Liver (tissue), 3 donors: ENCODE data around the gene GGTLC1.

Experiments used
- EGR1 ChIP-seq, 2 donors: IDR thresholded peaks; 2 replicates each; pipeline ENCODE4 v1.6.1; 2016 to 2018; ENCODE audit warnings: antibody characterized with exemption in 2 of 2, low read depth in 2 of 2
- GABPA ChIP-seq, 2 donors: IDR thresholded peaks in 1 of 2; conservative IDR thresholded peaks in 1 of 2; 2 replicates each; pipeline ENCODE4 v1.6.1; 2016; ENCODE audit warnings: antibody characterized with exemption in 2 of 2, mild to moderate bottlenecking in 1 of 2, moderate library complexity in 1 of 2
- HNF4A ChIP-seq, 2 donors: conservative IDR thresholded peaks; 2 replicates each; pipeline ENCODE4 v1.6.1; 2016; ENCODE audit warnings: antibody characterized with exemption in 2 of 2, mild to moderate bottlenecking in 2 of 2
- RAD21 ChIP-seq, 2 donors: IDR thresholded peaks; 2 replicates each; pipeline ENCODE4 v1.6.1; 2016; ENCODE audit warnings: antibody characterized with exemption in 2 of 2, mild to moderate bottlenecking in 2 of 2
- SP1 ChIP-seq: IDR thresholded peaks from 2 replicates; pipeline ENCODE4 v1.6.1; 2018; ENCODE audit warnings: antibody characterized with exemption, mild to moderate bottlenecking
- TAF1 ChIP-seq: conservative IDR thresholded peaks from 2 replicates; pipeline ENCODE4 v1.6.1; 2016; ENCODE audit warnings: antibody characterized with exemption, mild to moderate bottlenecking
- YY1 ChIP-seq: IDR thresholded peaks from 2 replicates; pipeline ENCODE4 v1.6.1; 2016; ENCODE audit warnings: antibody characterized with exemption, mild to moderate bottlenecking
- TF ChIP-seq, protein P1 (sequence below): fragments of 150-350 bp; IDR thresholded peaks from 2 replicates; pipeline ENCODE4 v1.5.1; 2017; ENCODE audit warnings: improper control_type of control experiment, low read depth, low read length; ENCODE audit not compliant: missing input control
- TF ChIP-seq, protein P2 (sequence below): IDR thresholded peaks from 2 replicates; pipeline ENCODE4 v1.6.1; 2016; ENCODE audit warnings: antibody characterized with exemption, mild to moderate bottlenecking
- TF ChIP-seq, protein P3 (sequence below): IDR thresholded peaks from 2 replicates; pipeline ENCODE4 v1.6.1; 2016; ENCODE audit warnings: antibody characterized with exemption
- TF ChIP-seq, protein P4 (sequence below): IDR thresholded peaks from 2 replicates; pipeline ENCODE4 v1.6.1; 2016; ENCODE audit warnings: antibody characterized with exemption
- TF ChIP-seq, protein P5 (sequence below): IDR thresholded peaks from 2 replicates; pipeline ENCODE4 v1.6.1; 2016; ENCODE audit warnings: antibody characterized with exemption
- donor health status: healthy.
- donor health status: healthy.

DNA sequence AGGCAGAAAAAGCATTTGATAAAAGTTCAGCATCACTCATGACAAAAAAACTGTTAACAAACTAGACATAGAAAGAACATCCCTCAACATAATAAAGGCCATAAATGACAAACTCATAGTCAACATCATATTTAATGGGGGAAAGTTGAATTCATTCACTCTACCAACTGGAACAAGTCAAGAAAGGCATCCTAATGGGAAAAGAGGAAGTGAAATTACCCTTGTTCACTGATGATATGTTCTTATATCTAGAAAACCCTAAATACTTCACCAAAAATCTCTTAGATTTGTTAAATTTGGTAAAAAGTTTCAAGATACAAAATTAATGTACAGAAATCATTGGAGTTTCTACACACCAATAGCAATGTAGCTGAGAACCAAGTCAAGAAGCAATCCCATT is 48.9 kb downstream of the GGTLC1 start:
- TF ChIP-seq, protein P1, sequence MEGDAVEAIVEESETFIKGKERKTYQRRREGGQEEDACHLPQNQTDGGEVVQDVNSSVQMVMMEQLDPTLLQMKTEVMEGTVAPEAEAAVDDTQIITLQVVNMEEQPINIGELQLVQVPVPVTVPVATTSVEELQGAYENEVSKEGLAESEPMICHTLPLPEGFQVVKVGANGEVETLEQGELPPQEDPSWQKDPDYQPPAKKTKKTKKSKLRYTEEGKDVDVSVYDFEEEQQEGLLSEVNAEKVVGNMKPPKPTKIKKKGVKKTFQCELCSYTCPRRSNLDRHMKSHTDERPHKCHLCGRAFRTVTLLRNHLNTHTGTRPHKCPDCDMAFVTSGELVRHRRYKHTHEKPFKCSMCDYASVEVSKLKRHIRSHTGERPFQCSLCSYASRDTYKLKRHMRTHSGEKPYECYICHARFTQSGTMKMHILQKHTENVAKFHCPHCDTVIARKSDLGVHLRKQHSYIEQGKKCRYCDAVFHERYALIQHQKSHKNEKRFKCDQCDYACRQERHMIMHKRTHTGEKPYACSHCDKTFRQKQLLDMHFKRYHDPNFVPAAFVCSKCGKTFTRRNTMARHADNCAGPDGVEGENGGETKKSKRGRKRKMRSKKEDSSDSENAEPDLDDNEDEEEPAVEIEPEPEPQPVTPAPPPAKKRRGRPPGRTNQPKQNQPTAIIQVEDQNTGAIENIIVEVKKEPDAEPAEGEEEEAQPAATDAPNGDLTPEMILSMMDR = no peak
- TF ChIP-seq TAF1 (no peak), GABPA (IDR thresholded peaks at IDR 0.05 in 1 of 2, conservative IDR thresholded peaks at IDR 0.05 in 1 of 2) (no peak), HNF4A (conservative IDR thresholded peaks at IDR 0.05) (no peak), SP1 (no peak), YY1 (no peak), EGR1 (IDR thresholded peaks at IDR 0.05; ENCODE audit: low read depth in 2 of 2) (no peak), RAD21 (IDR thresholded peaks at IDR 0.05) (no peak)
- TF ChIP-seq, protein P2, sequence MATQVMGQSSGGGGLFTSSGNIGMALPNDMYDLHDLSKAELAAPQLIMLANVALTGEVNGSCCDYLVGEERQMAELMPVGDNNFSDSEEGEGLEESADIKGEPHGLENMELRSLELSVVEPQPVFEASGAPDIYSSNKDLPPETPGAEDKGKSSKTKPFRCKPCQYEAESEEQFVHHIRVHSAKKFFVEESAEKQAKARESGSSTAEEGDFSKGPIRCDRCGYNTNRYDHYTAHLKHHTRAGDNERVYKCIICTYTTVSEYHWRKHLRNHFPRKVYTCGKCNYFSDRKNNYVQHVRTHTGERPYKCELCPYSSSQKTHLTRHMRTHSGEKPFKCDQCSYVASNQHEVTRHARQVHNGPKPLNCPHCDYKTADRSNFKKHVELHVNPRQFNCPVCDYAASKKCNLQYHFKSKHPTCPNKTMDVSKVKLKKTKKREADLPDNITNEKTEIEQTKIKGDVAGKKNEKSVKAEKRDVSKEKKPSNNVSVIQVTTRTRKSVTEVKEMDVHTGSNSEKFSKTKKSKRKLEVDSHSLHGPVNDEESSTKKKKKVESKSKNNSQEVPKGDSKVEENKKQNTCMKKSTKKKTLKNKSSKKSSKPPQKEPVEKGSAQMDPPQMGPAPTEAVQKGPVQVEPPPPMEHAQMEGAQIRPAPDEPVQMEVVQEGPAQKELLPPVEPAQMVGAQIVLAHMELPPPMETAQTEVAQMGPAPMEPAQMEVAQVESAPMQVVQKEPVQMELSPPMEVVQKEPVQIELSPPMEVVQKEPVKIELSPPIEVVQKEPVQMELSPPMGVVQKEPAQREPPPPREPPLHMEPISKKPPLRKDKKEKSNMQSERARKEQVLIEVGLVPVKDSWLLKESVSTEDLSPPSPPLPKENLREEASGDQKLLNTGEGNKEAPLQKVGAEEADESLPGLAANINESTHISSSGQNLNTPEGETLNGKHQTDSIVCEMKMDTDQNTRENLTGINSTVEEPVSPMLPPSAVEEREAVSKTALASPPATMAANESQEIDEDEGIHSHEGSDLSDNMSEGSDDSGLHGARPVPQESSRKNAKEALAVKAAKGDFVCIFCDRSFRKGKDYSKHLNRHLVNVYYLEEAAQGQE = no peak
- TF ChIP-seq, protein P3, sequence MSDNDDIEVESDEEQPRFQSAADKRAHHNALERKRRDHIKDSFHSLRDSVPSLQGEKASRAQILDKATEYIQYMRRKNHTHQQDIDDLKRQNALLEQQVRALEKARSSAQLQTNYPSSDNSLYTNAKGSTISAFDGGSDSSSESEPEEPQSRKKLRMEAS = no peak
- TF ChIP-seq, protein P4, sequence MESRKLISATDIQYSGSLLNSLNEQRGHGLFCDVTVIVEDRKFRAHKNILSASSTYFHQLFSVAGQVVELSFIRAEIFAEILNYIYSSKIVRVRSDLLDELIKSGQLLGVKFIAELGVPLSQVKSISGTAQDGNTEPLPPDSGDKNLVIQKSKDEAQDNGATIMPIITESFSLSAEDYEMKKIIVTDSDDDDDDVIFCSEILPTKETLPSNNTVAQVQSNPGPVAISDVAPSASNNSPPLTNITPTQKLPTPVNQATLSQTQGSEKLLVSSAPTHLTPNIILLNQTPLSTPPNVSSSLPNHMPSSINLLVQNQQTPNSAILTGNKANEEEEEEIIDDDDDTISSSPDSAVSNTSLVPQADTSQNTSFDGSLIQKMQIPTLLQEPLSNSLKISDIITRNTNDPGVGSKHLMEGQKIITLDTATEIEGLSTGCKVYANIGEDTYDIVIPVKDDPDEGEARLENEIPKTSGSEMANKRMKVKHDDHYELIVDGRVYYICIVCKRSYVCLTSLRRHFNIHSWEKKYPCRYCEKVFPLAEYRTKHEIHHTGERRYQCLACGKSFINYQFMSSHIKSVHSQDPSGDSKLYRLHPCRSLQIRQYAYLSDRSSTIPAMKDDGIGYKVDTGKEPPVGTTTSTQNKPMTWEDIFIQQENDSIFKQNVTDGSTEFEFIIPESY = no peak
- TF ChIP-seq, protein P5, sequence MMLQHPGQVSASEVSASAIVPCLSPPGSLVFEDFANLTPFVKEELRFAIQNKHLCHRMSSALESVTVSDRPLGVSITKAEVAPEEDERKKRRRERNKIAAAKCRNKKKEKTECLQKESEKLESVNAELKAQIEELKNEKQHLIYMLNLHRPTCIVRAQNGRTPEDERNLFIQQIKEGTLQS = no peak
